ENCODE data around the gene KRAS. TPM values are rescaled to one million over a fixed set of nuclear protein-coding genes. Genes with fewer than 3 reads are reported as not detected.

The KRAS gene
- total RNA-seq: 8.6 and 10.3 TPM in 2 replicates

GRCh38 chr12:25250744-25251730 lies at the start of gene KRAS:
Gene KRAS, minus strand, starts transcription at chr12:25250929.

GRCh38 chr12:25195056-25195971 lies 55.4 kb downstream of the KRAS start, which contains the start of the genes DNAI7 and ETFRF1:
Gene DNAI7, minus strand, starts transcription at chr12:25195160. Its CDS starts 82 bp downstream, at chr12:25195078.
Gene ETFRF1, plus strand, starts transcription at chr12:25195237. Its CDS starts 8,720 bp downstream, at chr12:25203957.

Other genes with a start within 250 kb of the KRAS start
- gene DNAI7, start 55.8 kb downstream of the KRAS start, total RNA-seq: not detected in 2 replicates
- 22.8 and 28.0 TPM in 2 replicates for gene ETFRF1, start 55.7 kb downstream of the KRAS start, total RNA-seq

All from myometrial cell (primary cell).